Esophagus squamous epithelium (tissue), 4 donors: ENCODE data around the gene COPS9.

Experiments used
- CTCF ChIP-seq, 6 experiments: fragments of 450-650 bp in 4 of 6; fragments of 200-600 bp in 2 of 6; sonication (generic) in 2 of 6; IDR thresholded peaks; one replicate each; pipeline ENCODE4 v1.5.1; 2016 to 2019; ENCODE audit warnings: antibody characterized with exemption in 6 of 6, mild to moderate bottlenecking in 4 of 6, moderate library complexity in 4 of 6
- POLR2A ChIP-seq, 4 donors: fragments of 450-650 bp; IDR thresholded peaks; one replicate each; pipeline ENCODE4 v1.6.1; 2017; ENCODE audit warnings: antibody characterized with exemption in 4 of 4, mild to moderate bottlenecking in 4 of 4, moderate library complexity in 3 of 4

GRCh38 chr2:240136013-240136670 is at the start of gene COPS9:
- TF ChIP-seq CTCF (IDR thresholded peaks at IDR 0.05) (peak in 3 of 6 experiments; percentile 16 to 40 (median 16)), POLR2A (IDR thresholded peaks at IDR 0.05) (peak in 2 of 4 donors; percentile 51 to 55)
